ENCODE data around the gene SPACA1. TPM values are rescaled to one million over a fixed set of nuclear protein-coding genes. Genes with fewer than 3 reads are reported as not detected.

Gene SPACA1
- total RNA-seq, 6 experiments from 2014 or later = not detected

DNA sequence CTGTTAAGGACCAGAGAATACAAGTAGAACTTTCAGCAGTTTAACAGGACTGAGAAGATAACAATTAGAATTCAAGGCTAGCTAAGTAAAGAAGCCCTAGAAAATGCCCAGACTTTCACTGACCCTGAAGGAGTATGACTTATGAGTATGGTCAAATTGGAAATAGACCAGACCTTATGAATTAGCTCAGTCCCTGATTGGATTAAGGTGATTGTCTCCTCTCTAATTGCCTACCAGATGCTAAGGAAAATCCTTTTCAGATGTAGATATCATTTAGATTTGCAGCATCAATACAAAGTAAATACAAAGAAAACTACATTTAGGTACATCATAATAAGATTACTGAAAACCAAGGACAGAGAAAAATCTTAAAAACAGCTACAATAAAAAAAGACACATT lies 59.6 kb downstream of the SPACA1 start:
- Histone ChIP-seq H3K36me3 (no peaks in the 10 kb centered on the region), H3K27ac (no peak overlapping the region), H3K4me1 (no peaks in the 10 kb centered on the region), H3K9me3 (no peaks in the 10 kb centered on the region), H3K27me3 (no peaks in the 10 kb centered on the region), H3K4me3 (no peak overlapping the region)
- TF ChIP-seq, protein P1, sequence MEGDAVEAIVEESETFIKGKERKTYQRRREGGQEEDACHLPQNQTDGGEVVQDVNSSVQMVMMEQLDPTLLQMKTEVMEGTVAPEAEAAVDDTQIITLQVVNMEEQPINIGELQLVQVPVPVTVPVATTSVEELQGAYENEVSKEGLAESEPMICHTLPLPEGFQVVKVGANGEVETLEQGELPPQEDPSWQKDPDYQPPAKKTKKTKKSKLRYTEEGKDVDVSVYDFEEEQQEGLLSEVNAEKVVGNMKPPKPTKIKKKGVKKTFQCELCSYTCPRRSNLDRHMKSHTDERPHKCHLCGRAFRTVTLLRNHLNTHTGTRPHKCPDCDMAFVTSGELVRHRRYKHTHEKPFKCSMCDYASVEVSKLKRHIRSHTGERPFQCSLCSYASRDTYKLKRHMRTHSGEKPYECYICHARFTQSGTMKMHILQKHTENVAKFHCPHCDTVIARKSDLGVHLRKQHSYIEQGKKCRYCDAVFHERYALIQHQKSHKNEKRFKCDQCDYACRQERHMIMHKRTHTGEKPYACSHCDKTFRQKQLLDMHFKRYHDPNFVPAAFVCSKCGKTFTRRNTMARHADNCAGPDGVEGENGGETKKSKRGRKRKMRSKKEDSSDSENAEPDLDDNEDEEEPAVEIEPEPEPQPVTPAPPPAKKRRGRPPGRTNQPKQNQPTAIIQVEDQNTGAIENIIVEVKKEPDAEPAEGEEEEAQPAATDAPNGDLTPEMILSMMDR (IDR thresholded peaks at IDR 0.05) = no peak
- no peak for TF ChIP-seq POLR2A (IDR thresholded peaks at IDR 0.05)
- no peak for DNase-seq
- intact Hi-C loops (cut with DNase I) = no loop called here
- ATAC-seq = no peak

DNA sequence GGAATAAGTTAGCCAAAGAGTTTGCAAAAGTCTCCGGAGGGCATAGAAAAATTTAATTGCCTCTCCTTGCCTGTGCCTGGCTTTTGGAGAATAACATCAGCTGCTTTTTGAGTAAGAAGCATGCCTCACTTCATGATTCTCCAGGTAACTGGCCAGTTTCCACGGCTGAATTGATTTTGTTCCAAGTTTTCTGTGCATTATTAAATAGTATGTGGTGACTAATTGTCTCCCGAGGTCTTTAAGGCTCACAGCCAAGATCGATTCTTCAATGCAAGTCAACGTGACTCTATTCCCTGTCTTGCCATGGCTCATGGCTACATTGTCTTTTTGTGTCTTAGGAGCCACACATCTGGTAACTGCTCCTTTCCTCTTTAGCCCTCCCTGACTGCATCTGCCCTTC lies 64.3 kb downstream of the SPACA1 start:
- no peaks in the 10 kb centered on the region for H3K9me3 ChIP-seq
- no peak overlapping the region for H3K27ac ChIP-seq
- no peaks in the 10 kb centered on the region for H3K27me3 ChIP-seq
- ATAC-seq (no peak), DNase-seq (no peak)
- H3K4me3 ChIP-seq = no peak overlapping the region
- intact Hi-C loops (cut with DNase I) = no loop called here
- no peak for TF ChIP-seq POLR2A (IDR thresholded peaks at IDR 0.05)
- TF ChIP-seq, protein P1 (IDR thresholded peaks at IDR 0.05) = no peak
- 59% methylated on average over 5 of the region's 5 CpGs for WGBS (ENCODE audit: insufficient coverage, low coverage, low lambda C conversion rate, missing lambda C conversion rate)
- no peaks in the 10 kb centered on the region for H3K36me3 ChIP-seq
- no peaks in the 10 kb centered on the region for H3K4me1 ChIP-seq

DNA sequence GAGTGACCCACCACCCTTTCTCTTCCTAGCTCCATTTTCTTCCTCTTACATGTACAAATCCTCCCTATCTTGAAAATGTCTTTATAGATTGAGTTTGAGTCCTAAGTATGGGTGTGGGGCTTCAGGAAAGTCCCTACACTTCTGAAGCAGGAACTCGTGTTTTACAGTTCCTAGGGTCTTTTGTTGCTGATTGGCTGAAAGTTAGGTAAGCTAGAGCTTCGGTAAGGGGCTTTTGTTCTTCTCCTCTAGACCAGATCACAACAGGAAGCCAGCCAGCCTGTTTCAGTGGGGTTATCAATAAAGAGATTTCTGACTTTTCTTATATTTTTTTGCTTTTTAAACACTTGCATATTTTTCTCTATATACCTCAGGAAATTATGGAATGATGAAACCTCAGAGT lies 67.2 kb downstream of the SPACA1 start:
- intact Hi-C loops (cut with DNase I) = no loop called here
- no peak for ATAC-seq
- no peak overlapping the region for H3K27ac ChIP-seq
- DNase-seq = no peak
- WGBS (ENCODE audit: insufficient coverage, low coverage, low lambda C conversion rate, missing lambda C conversion rate) = 16% methylated on average over 2 of the region's 2 CpGs
- H3K9me3 ChIP-seq = no peaks in the 10 kb centered on the region
- H3K4me1 ChIP-seq = no peaks in the 10 kb centered on the region
- no peaks in the 10 kb centered on the region for H3K36me3 ChIP-seq
- no peaks in the 10 kb centered on the region for H3K27me3 ChIP-seq
- TF ChIP-seq POLR2A (IDR thresholded peaks at IDR 0.05) = no peak
- TF ChIP-seq, protein P1 (IDR thresholded peaks at IDR 0.05) = no peak
- no peak overlapping the region for H3K4me3 ChIP-seq

DNA sequence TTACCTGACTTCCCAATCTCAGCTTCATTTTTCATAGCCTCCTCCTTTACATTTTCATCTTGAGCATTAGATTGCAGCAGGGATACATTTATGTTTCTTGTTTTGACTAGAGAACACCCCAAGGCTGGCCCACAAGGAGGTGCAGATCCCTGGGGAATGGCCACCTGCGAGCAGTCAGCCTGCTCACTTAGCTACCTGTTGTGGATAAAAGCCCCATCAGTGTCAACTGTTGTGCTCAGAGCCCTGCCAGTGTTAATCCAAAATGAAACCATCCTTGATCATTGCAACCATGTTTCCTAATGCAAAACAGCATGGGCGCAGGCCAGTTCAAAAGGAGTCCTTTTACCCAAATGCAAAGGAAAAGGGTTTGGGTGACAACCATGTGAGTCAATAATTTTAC lies 67.7 kb downstream of the SPACA1 start:
- WGBS (ENCODE audit: insufficient coverage, low coverage, low lambda C conversion rate, missing lambda C conversion rate) = 36% methylated on average over 2 of the region's 2 CpGs
- DNase-seq = no peak
- no peaks in the 10 kb centered on the region for H3K36me3 ChIP-seq
- no peak overlapping the region for H3K4me3 ChIP-seq
- no peaks in the 10 kb centered on the region for H3K27me3 ChIP-seq
- H3K4me1 ChIP-seq = no peaks in the 10 kb centered on the region
- H3K27ac ChIP-seq = no peak overlapping the region
- TF ChIP-seq POLR2A (IDR thresholded peaks at IDR 0.05) = no peak
- TF ChIP-seq, protein P1 (IDR thresholded peaks at IDR 0.05) = no peak
- no peak for ATAC-seq
- H3K9me3 ChIP-seq = no peaks in the 10 kb centered on the region
- intact Hi-C loops (cut with DNase I) = no loop called here

DNA sequence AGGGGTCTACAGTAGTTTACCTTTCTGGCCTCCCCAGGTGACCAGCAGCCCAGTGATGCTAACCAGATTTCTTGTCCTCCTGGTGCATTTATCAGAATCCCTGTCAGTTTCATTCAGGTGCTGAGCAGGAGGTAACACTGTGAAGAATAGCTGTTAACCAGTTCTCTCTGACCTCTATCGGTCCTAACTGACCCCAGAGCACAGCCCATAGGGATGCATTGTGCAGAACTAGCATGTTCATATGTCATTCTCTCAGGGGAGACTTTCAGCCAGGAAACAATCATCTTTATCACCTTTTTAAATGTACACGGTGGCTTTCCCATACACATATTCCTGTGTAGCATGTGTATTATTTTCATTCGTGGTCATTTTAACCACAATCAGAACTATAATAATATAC lies 68.6 kb downstream of the SPACA1 start:
- 32% methylated on average over 2 of the region's 3 CpGs for whole genome bisulfite sequencing (ENCODE audit: insufficient coverage, low coverage, low lambda C conversion rate, missing lambda C conversion rate)
- Histone ChIP-seq H3K4me1 (no peaks in the 10 kb centered on the region), H3K27ac (no peak overlapping the region), H3K36me3 (no peaks in the 10 kb centered on the region), H3K9me3 (no peaks in the 10 kb centered on the region), H3K4me3 (no peak overlapping the region), H3K27me3 (no peaks in the 10 kb centered on the region)
- no peak for TF ChIP-seq POLR2A (IDR thresholded peaks at IDR 0.05)
- DNase-seq (no peak), ATAC-seq (no peak)
- intact Hi-C loops (cut with DNase I) = no loop called here

Other genes starting within 250 kb of the SPACA1 start
- under 1 TPM in 3 of 6 experiments, not detected in 3; 0.05 to 0.14 (median 0.12) TPM for gene CNR1, start 118.5 kb downstream of the SPACA1 start, total RNA-seq